GM18502 (cell line): Measurements from ENCODE around the gene AP1G2.

Experiments used
- ATAC-seq: cut with Tn5 transposase; IDR thresholded peaks from one replicate; pipeline ENCODE4 v1.9.1; 2021; ENCODE audit warnings: mild to moderate bottlenecking; ENCODE audit not compliant: unreplicated experiment, poor library complexity

AP1G2 gene

GRCh38 chr14:23572836-23573235 is 5.2 kb upstream of the AP1G2 start:
- ATAC-seq, result no peak

- ATAC-seq, result no peak
Observed at GRCh38 chr14:23572524-23572828, 4.9 kb upstream of the AP1G2 start.

- ATAC-seq, result no peak
Observed at GRCh38 chr14:23571701-23572523, 4.3 kb upstream of the AP1G2 start.

- no peak for ATAC-seq
Observed at GRCh38 chr14:23570806-23571483, 3.4 kb upstream of the AP1G2 start.

- no peak for ATAC-seq
Observed at GRCh38 chr14:23569443-23570151, 2.0 kb upstream of the AP1G2 start.

- no peak for ATAC-seq
Observed at GRCh38 chr14:23568600-23569331, 1.2 kb upstream of the AP1G2 start.

- ATAC-seq, result no peak
Observed at GRCh38 chr14:23568021-23568599, 519 bp upstream of the AP1G2 start.

GRCh38 chr14:23566778-23567185 is 809 bp downstream of the AP1G2 start:
- ATAC-seq, result peak; percentile 5

GRCh38 chr14:23566112-23566777 is 1.3 kb downstream of the AP1G2 start:
- no peak for ATAC-seq

- ATAC-seq, result no peak
Observed at GRCh38 chr14:23565626-23566025, 2.0 kb downstream of the AP1G2 start.

- no peak for ATAC-seq
Observed at GRCh38 chr14:23564876-23565275, 2.7 kb downstream of the AP1G2 start.

- no peak for ATAC-seq
Observed at GRCh38 chr14:23564181-23564812, 3.3 kb downstream of the AP1G2 start.

GRCh38 chr14:23563473-23564180 is 4.0 kb downstream of the AP1G2 start:
- no peak for ATAC-seq

GRCh38 chr14:23562822-23563472 is 4.6 kb downstream of the AP1G2 start:
- ATAC-seq, result no peak

- ATAC-seq, result no peak
Observed at GRCh38 chr14:23561873-23562821, 5.4 kb downstream of the AP1G2 start.

- ATAC-seq, result no peak
Observed at GRCh38 chr14:23561259-23561658, 6.3 kb downstream of the AP1G2 start.

- ATAC-seq, result no peak
Observed at GRCh38 chr14:23559926-23560520, 7.6 kb downstream of the AP1G2 start.
